ENCODE measurements around the gene PLPPR2.

- no peak for TF ChIP-seq CTCF (IDR thresholded peaks at IDR 0.05)
- no peak for TF ChIP-seq POLR2A (IDR thresholded peaks at IDR 0.05)
- TF ChIP-seq POLR2AphosphoS5 (IDR thresholded peaks at IDR 0.05) = no peak
- TF ChIP-seq EP300 (IDR thresholded peaks at IDR 0.05) = no peak
Measured at GRCh38 chr19:11355160-11356073, at the start of gene PLPPR2.

Measured in suprapubic skin (tissue), 4 donors.